ENCODE results near the gene RAN.

GRCh38 chr12:130881046-130881445 is 9.2 kb downstream of the RAN start:
- no peak for TF ChIP-seq CTCF (IDR thresholded peaks at IDR 0.05)
- no peak for TF ChIP-seq POLR2A (IDR thresholded peaks at IDR 0.05)

Measured in testis (tissue), 2 donors.